ENCODE results near the gene BPTF. TPM values are rescaled to one million over a fixed set of nuclear protein-coding genes. Genes with fewer than 3 reads are reported as not detected.

Gene BPTF
- polyA plus RNA-seq, 1 of the 3 experiments (the other 2 are of a cell fraction), result 61.4 TPM

- POLR2A ChIA-PET, result no interaction called here
- H2AFZ ChIP-seq (ENCODE audit: low read depth), result no peak overlapping the region
- H3K9me3 ChIP-seq, result no peaks in the 10 kb centered on the region
- no peak overlapping the region for H3K27ac ChIP-seq (ENCODE audit: low read depth in 2 of 2, low read length in 1 of 2)
- no peak for TF ChIP-seq YY1 (IDR thresholded peaks at IDR 0.05; ENCODE audit: low read depth)
- TF ChIP-seq GATA2 (CRISPR knock-in tag; IDR thresholded peaks at IDR 0.05), result no peak
- TF ChIP-seq IRF3 (IDR thresholded peaks at IDR 0.05; ENCODE audit: low read depth, low read length), result no peak
- TF ChIP-seq NFIC (IDR thresholded peaks at IDR 0.05; ENCODE audit: borderline replicate concordance), result no peak
- H3K9ac ChIP-seq, result no peak overlapping the region
- CTCF ChIA-PET, result no interaction called here
- peaks cover 30% of the 10 kb centered on the region for H3F3A ChIP-seq (replicated peaks; ENCODE audit: insufficient read depth)
- no peaks in the 10 kb centered on the region for H3K27me3 ChIP-seq (ENCODE audit: insufficient read depth)
- H3K4me2 ChIP-seq, result no peak overlapping the region
- 95% methylated on average over 2 of the region's 2 CpGs for WGBS (ENCODE audit: low lambda C conversion rate)
- DNase-seq, result no peak
- H3K9me2 ChIP-seq, result no peaks in the 10 kb centered on the region
- H3K36me3 ChIP-seq (replicated peaks in 1 of 2; ENCODE audit: control insufficient read depth in 1 of 2, insufficient read depth in 2 of 2, low read length in 1 of 2), result no peaks in the 10 kb centered on the region
- H3K4me1 ChIP-seq (ENCODE audit: control insufficient read depth in 1 of 2, insufficient read depth in 2 of 2, low read depth in 1 of 2, low read length in 1 of 2), result peaks cover 0 to 4% of the 10 kb centered on the region in 2 experiments; a peak in 1 of 4 replicates
- no peak overlapping the region for H3K4me3 ChIP-seq (ENCODE audit: low read depth in 2 of 2, low read length in 1 of 2)
- H3K79me2 ChIP-seq (ENCODE audit: insufficient read depth), result peaks cover 100% of the 10 kb centered on the region
- peaks cover 77% of the 10 kb centered on the region for H4K20me1 ChIP-seq (ENCODE audit: insufficient read depth)
Observed at GRCh38 chr17:67841992-67842391, 16.7 kb downstream of the BPTF start.

GRCh38 chr17:67842648-67843047 is 17.3 kb downstream of the BPTF start:
- Histone ChIP-seq H3K27ac (ENCODE audit: low read depth in 2 of 2, low read length in 1 of 2) (no peak overlapping the region), H3F3A (replicated peaks; ENCODE audit: insufficient read depth) (peaks cover 24% of the 10 kb centered on the region), H3K79me2 (ENCODE audit: insufficient read depth) (peaks cover 100% of the 10 kb centered on the region), H3K9me2 (no peaks in the 10 kb centered on the region), H3K4me3 (ENCODE audit: low read depth in 2 of 2, low read length in 1 of 2) (no peak overlapping the region), H3K4me2 (no peak overlapping the region), H3K9ac (no peak overlapping the region), H3K4me1 (ENCODE audit: control insufficient read depth in 1 of 2, insufficient read depth in 2 of 2, low read depth in 1 of 2, low read length in 1 of 2) (peaks cover 0 to under 1% of the 10 kb centered on the region in 2 experiments; a peak in 1 of 4 replicates), H3K9me3 (no peaks in the 10 kb centered on the region), H3K36me3 (replicated peaks in 1 of 2; ENCODE audit: control insufficient read depth in 1 of 2, insufficient read depth in 2 of 2, low read length in 1 of 2) (no peaks in the 10 kb centered on the region), H3K27me3 (ENCODE audit: insufficient read depth) (no peaks in the 10 kb centered on the region), H4K20me1 (ENCODE audit: insufficient read depth) (peaks cover 77% of the 10 kb centered on the region), H2AFZ (ENCODE audit: low read depth) (no peak overlapping the region)
- no peak for DNase-seq
- POLR2A ChIA-PET, result no interaction called here
- CTCF ChIA-PET, result no interaction called here
- TF ChIP-seq POLR2AphosphoS5 (IDR thresholded peaks at IDR 0.05; ENCODE audit: low read depth, low read length), result no peak
- no peak for TF ChIP-seq SMC3 (IDR thresholded peaks at IDR 0.05; ENCODE audit: low read depth, low read length)
- no peak for TF ChIP-seq EZH2phosphoT487 (IDR thresholded peaks at IDR 0.05; ENCODE audit: borderline replicate concordance, low read depth)
- no peak for TF ChIP-seq MXI1 (IDR thresholded peaks at IDR 0.05; ENCODE audit: low read depth, low read length)
- TF ChIP-seq FOXM1 (IDR thresholded peaks at IDR 0.05; ENCODE audit: low read depth), result no peak
- no peak for TF ChIP-seq RAD21 (IDR thresholded peaks at IDR 0.05; ENCODE audit: low read length)
- TF ChIP-seq RXRA (IDR thresholded peaks at IDR 0.05; ENCODE audit: borderline replicate concordance, low read depth), result no peak
- TF ChIP-seq USF2 (IDR thresholded peaks at IDR 0.05; ENCODE audit: borderline replicate concordance, low read depth, low read length), result no peak
- TF ChIP-seq GATA2 (CRISPR knock-in tag; IDR thresholded peaks at IDR 0.05), result no peak
- TF ChIP-seq TAF1 (IDR thresholded peaks at IDR 0.05; ENCODE audit: borderline replicate concordance, low read depth, low read length), result no peak
- TF ChIP-seq FOSL2 (IDR thresholded peaks at IDR 0.05; ENCODE audit: borderline replicate concordance, low read depth), result no peak
- no peak for TF ChIP-seq TEAD4 (IDR thresholded peaks at IDR 0.05; ENCODE audit: borderline replicate concordance, insufficient read depth)
- no peak for TF ChIP-seq CHD2 (IDR thresholded peaks at IDR 0.05; ENCODE audit: low read length, partially characterized antibody)
- TF ChIP-seq IRF3 (IDR thresholded peaks at IDR 0.05; ENCODE audit: low read depth, low read length), result no peak
- no peak for TF ChIP-seq NFIC (IDR thresholded peaks at IDR 0.05; ENCODE audit: borderline replicate concordance)
- TF ChIP-seq REST (IDR thresholded peaks at IDR 0.05; ENCODE audit: low read depth, low read length), result no peak
- no peak for TF ChIP-seq FOXJ3 (CRISPR knock-in tag; IDR thresholded peaks at IDR 0.05)
- no peak for TF ChIP-seq EP300 (IDR thresholded peaks at IDR 0.05; ENCODE audit: borderline replicate concordance in 1 of 2, low read depth in 1 of 2, low read length in 1 of 2)

Measured in SK-N-SH (cell line).